Spleen (tissue), 7 donors: ENCODE measurements around the gene PRRC1.

Source experiments
- POLR2AphosphoS5 ChIP-seq, 3 donors: sonication (generic); formaldehyde crosslinking; IDR thresholded peaks; one replicate each; pipeline ENCODE4 v1.5.1; 2017; ENCODE audit warnings: antibody characterized with exemption in 3 of 3
- TF ChIP-seq, protein P1 (sequence below), 11 experiments: fragments of 200-600 bp in 7 of 11; fragments of 450-650 bp in 4 of 11; sonication (generic) in 4 of 11; IDR thresholded peaks in 8 of 11; conservative IDR thresholded peaks in 3 of 11; 1 replicate in 7 of 11; 2 replicates in 4 of 11; pipeline versions ENCODE4 v1.4.0 to v1.8.0; 2016 to 2021; ENCODE audit warnings: antibody characterized with exemption in 11 of 11, inconsistent platforms in 4 of 11, mild to moderate bottlenecking in 1 of 11
- donor health status: DM: no; HTN: no; CAD: no; lungs with moderate emphysema.
- donor health status: DM: no; HTN: no; CAD: no.
- donor health status: DM: no; HTN: no; CAD: no.

- TF ChIP-seq, protein P1, sequence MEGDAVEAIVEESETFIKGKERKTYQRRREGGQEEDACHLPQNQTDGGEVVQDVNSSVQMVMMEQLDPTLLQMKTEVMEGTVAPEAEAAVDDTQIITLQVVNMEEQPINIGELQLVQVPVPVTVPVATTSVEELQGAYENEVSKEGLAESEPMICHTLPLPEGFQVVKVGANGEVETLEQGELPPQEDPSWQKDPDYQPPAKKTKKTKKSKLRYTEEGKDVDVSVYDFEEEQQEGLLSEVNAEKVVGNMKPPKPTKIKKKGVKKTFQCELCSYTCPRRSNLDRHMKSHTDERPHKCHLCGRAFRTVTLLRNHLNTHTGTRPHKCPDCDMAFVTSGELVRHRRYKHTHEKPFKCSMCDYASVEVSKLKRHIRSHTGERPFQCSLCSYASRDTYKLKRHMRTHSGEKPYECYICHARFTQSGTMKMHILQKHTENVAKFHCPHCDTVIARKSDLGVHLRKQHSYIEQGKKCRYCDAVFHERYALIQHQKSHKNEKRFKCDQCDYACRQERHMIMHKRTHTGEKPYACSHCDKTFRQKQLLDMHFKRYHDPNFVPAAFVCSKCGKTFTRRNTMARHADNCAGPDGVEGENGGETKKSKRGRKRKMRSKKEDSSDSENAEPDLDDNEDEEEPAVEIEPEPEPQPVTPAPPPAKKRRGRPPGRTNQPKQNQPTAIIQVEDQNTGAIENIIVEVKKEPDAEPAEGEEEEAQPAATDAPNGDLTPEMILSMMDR (IDR thresholded peaks at IDR 0.05 in 8 of 11, conservative IDR thresholded peaks at IDR 0.05 in 3 of 11), result no peak
- no peak for TF ChIP-seq POLR2AphosphoS5 (IDR thresholded peaks at IDR 0.05)
These were observed 83.7 kb downstream of the PRRC1 start for GRCh38 chr5:127601111-127601510.
